Measurements from ENCODE around the gene NACC1. TPM values are rescaled to one million over a fixed set of nuclear protein-coding genes. Genes with fewer than 3 reads are reported as not detected.
"Not testable (repeated sequence)": the region's sequence is repeated elsewhere in the genome, so short reads cannot be mapped to it uniquely, and the experiment has no call there.

The NACC1 gene
- total RNA-seq, 1 donor from 2014 or later: 117 TPM

GRCh38 chr19:13178291-13178690 is 60.2 kb downstream of the NACC1 start:
- H3K27ac Mint-ChIP-seq; DNase-seq (ENCODE audit: low spot score); H3K36me3 Mint-ChIP-seq (ENCODE audit: low read depth); H3K27me3 Mint-ChIP-seq (ENCODE audit: low read depth); H3K4me3 Mint-ChIP-seq (ENCODE audit: low read depth); H3K9me3 Mint-ChIP-seq; intact Hi-C loops (cut with micrococcal nuclease): not testable (repeated sequence)
- H3K4me1 Mint-ChIP-seq (ENCODE audit: low read depth): peaks cover 12% of the 10 kb centered on the region

GRCh38 chr19:13181747-13182388 is 63.8 kb downstream of the NACC1 start:
- intact Hi-C loops (cut with micrococcal nuclease): no loop called here
- H3K4me3 Mint-ChIP-seq (ENCODE audit: low read depth): no peak overlapping the region
- peak overlapping the region; percentile 48 for H3K27ac Mint-ChIP-seq

GRCh38 chr19:13184926-13185325 is 66.9 kb downstream of the NACC1 start:
- H3K9me3 Mint-ChIP-seq; H3K27me3 Mint-ChIP-seq (ENCODE audit: low read depth); DNase-seq (ENCODE audit: low spot score); intact Hi-C loops (cut with micrococcal nuclease); H3K4me3 Mint-ChIP-seq (ENCODE audit: low read depth); H3K27ac Mint-ChIP-seq; H3K36me3 Mint-ChIP-seq (ENCODE audit: low read depth): not testable (repeated sequence)
- peaks cover 18% of the 10 kb centered on the region for H3K4me1 Mint-ChIP-seq (ENCODE audit: low read depth)

More at GRCh38 chr19:13181747-13182388, 63.8 kb downstream of the NACC1 start:
- peaks cover 14% of the 10 kb centered on the region for H3K4me1 Mint-ChIP-seq (ENCODE audit: low read depth)
- DNase-seq (ENCODE audit: low spot score): no peak
- H3K9me3 Mint-ChIP-seq: no peaks in the 10 kb centered on the region
- H3K27me3 Mint-ChIP-seq (ENCODE audit: low read depth): no peaks in the 10 kb centered on the region
- no peaks in the 10 kb centered on the region for H3K36me3 Mint-ChIP-seq (ENCODE audit: low read depth)

- H3K9me3 Mint-ChIP-seq; DNase-seq (ENCODE audit: low spot score); intact Hi-C loops (cut with micrococcal nuclease); H3K36me3 Mint-ChIP-seq (ENCODE audit: low read depth); H3K27ac Mint-ChIP-seq; H3K27me3 Mint-ChIP-seq (ENCODE audit: low read depth); H3K4me3 Mint-ChIP-seq (ENCODE audit: low read depth): not testable (repeated sequence)
- H3K4me1 Mint-ChIP-seq (ENCODE audit: low read depth): peaks cover 14% of the 10 kb centered on the region
Observed at GRCh38 chr19:13185763-13186657, 67.9 kb downstream of the NACC1 start.

- peaks cover 19% of the 10 kb centered on the region for H3K4me1 Mint-ChIP-seq (ENCODE audit: low read depth)
- H3K27ac Mint-ChIP-seq; H3K36me3 Mint-ChIP-seq (ENCODE audit: low read depth); intact Hi-C loops (cut with micrococcal nuclease); H3K27me3 Mint-ChIP-seq (ENCODE audit: low read depth); H3K4me3 Mint-ChIP-seq (ENCODE audit: low read depth); DNase-seq (ENCODE audit: low spot score); H3K9me3 Mint-ChIP-seq: not testable (repeated sequence)
Observed at GRCh38 chr19:13186688-13187087, 68.6 kb downstream of the NACC1 start.

- H3K27me3 Mint-ChIP-seq (ENCODE audit: low read depth): no peaks in the 10 kb centered on the region
- H3K4me3 Mint-ChIP-seq (ENCODE audit: low read depth): no peak overlapping the region
- intact Hi-C loops (cut with micrococcal nuclease): no loop called here
- peak overlapping the region; percentile 33 for H3K27ac Mint-ChIP-seq
- no peaks in the 10 kb centered on the region for H3K9me3 Mint-ChIP-seq
- peaks cover 14% of the 10 kb centered on the region for H3K4me1 Mint-ChIP-seq (ENCODE audit: low read depth)
- no peak for DNase-seq (ENCODE audit: low spot score)
- no peaks in the 10 kb centered on the region for H3K36me3 Mint-ChIP-seq (ENCODE audit: low read depth)
Observed at GRCh38 chr19:13187419-13187818, 69.4 kb downstream of the NACC1 start.

- Mint-ChIP-seq H3K4me3 (ENCODE audit: low read depth) (no peak overlapping the region), H3K27ac (no peak overlapping the region), H3K36me3 (ENCODE audit: low read depth) (no peaks in the 10 kb centered on the region), H3K9me3 (no peaks in the 10 kb centered on the region), H3K27me3 (ENCODE audit: low read depth) (no peaks in the 10 kb centered on the region), H3K4me1 (ENCODE audit: low read depth) (peaks cover 14% of the 10 kb centered on the region)
- DNase-seq (ENCODE audit: low spot score): no peak
- intact Hi-C loops (cut with micrococcal nuclease): no loop called here
Observed at GRCh38 chr19:13189600-13189999, 71.5 kb downstream of the NACC1 start.

Other genes starting within 250 kb of the NACC1 start
- gene DNASE2, start 236.8 kb upstream of the NACC1 start, total RNA-seq: 21.9 and 25.6 TPM in 2 replicates
- 0.62 and 0.97 TPM in 2 replicates for gene KLF1, start 231.1 kb upstream of the NACC1 start, total RNA-seq
- gene GCDH, start 227.1 kb upstream of the NACC1 start, total RNA-seq: 51.6 and 53.2 TPM in 2 replicates
- 1.9 and 3.2 TPM in 2 replicates for gene SYCE2, start 199.0 kb upstream of the NACC1 start, total RNA-seq
- gene FARSA, start 184.6 kb upstream of the NACC1 start, total RNA-seq: 165 and 166 TPM in 2 replicates
- gene CALR, start 179.7 kb upstream of the NACC1 start, total RNA-seq: 984 and 991 TPM in 2 replicates
- 189 and 196 TPM in 2 replicates for gene RAD23A, start 172.4 kb upstream of the NACC1 start, total RNA-seq
- 29.2 and 32.6 TPM in 2 replicates for gene GADD45GIP1, start 161.0 kb upstream of the NACC1 start, total RNA-seq
- gene DAND5, start 148.7 kb upstream of the NACC1 start, total RNA-seq: 0.16 TPM in 1 of 2 replicates, not detected in the other
- 2.7 and 3.0 TPM in 2 replicates for gene NFIX, start 122.8 kb upstream of the NACC1 start, total RNA-seq
- 5.5 and 5.6 TPM in 2 replicates for gene LYL1, start 15.4 kb upstream of the NACC1 start, total RNA-seq
- 112 and 116 TPM in 2 replicates for gene TRMT1, start 1.5 kb upstream of the NACC1 start, total RNA-seq
- 68.9 and 69.1 TPM in 2 replicates for gene STX10, start 32.1 kb downstream of the NACC1 start, total RNA-seq
- 140 and 143 TPM in 2 replicates for gene IER2, start 32.1 kb downstream of the NACC1 start, total RNA-seq

All from activated T-helper 2 cell treated with anti-CD3 and anti-CD28 coated beads, Interferon-gamma antibody, Interleukin-2, Interleukin-4, amounts not matched to agents 10 μg/mL and 5 μg/mL and 100 μg/mL, durations not matched to agents 14 hours and 24 hours and 36 hours (primary cell).